ENCODE data around the gene BACH2.
"Not testable (repeated sequence)": the region's sequence is repeated elsewhere in the genome, so short reads cannot be mapped to it uniquely, and the experiment has no call there.

BACH2 gene

DNA sequence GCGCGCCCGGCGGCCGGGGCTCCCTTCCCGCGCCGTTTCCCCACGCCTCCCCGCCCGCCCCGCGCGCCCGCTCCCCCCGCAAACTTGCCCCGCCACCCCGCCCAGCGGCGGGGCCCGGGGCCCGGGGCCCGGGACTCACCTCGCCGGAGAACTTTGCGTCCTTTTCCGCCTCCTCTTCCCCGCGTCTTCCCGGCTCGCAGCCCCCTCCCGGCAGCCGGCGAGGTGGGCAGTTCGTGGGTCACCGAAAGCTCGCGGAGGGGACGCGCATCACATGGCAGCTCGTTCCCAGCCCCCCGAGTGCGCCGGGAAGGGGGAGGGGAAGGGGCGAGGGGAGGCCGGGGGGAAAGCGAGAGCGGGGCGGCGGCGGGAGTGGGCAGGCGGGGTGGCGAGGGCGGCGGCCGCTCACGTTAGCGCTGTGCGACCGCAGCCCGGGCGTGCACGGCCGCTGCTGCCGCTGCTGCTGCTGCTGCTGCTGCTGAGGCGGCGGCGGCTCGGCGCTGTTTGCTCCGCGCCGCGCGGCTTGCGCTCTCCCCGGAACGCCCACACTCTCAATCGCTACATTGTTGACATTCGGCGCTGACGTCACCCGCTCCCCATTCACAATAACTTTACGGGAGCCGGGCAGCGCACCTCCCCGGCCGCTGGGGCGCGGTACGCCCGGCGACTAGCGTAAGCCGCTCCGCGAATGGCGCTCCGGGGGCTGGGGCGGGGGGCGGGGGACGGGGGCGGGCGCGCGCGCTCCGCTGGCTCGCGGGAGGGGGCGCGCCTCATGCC, at the start of gene BACH2:
Gene BACH2 (minus strand): TSS at position 503 of the 774 bp plus-strand sequence. CDS start 287,999 bp downstream, outside the sequence.
- peak; percentile 95 for DNase-seq

DNA sequence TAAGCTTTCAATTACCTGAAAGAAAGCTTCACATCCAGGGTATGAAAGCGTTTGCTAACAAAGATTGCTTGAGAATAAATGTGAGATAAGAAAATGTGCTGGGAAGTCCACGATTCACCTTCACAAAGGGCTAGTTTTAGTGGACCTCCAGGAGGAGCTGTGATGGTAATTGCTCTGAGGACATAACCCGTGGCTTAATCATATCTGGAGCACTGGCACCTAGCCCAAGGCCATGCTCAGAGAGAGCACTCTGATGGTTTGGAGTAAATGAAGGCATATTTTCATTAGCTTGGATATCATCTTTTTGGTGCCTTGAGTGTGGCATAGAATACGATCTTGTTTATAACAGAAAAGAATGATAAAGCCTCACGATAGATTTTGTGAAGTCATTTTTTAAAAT, 46.9 kb upstream of the BACH2 start:
- no peak for DNase-seq

DNA sequence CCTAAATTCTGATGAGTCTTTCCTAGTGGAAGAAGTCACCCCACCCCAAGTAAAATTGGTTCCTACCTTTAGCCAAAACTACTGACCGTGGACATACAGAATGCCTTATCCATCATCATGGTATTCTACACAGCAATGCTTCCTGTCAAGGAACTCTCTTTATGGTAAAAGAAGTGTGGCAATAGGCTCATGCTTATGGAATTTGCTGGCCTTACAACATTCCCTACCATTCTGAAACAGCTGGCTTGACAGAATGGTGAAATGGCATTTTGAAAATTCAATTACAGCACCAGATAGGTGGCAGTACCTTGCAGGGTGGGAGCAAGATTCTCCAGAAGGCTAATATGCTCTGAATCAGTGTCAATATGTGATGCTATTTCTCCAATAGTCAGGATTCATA, 41.8 kb upstream of the BACH2 start:
- no peak for DNase-seq

DNA sequence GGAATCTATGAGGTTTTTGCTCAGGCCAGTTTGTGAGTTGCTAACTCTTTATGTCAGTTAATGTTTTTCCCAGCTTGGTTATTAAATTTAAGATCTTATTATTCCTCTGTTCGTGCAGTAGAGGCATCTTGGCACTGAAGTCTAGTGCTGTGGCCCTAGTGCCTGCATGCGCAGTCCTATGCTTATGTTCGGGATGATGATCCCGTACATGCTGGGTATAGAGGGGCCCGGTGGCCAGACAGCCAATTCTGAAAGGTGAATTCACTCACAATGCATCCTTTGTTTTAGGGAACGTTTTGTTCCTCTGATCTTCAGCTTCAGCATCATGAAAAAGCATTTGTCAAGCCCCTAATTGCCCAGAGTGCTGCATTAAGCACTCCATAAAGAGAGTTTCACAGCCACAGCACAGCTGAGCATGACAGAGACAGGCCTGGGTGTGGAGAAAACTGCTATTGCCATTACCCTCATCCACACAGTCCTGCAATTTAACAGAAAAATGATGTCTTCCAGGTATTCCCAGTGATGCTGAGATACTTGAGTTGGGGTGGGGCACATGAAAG, 39.8 kb upstream of the BACH2 start:
- no peak for DNase-seq

DNA sequence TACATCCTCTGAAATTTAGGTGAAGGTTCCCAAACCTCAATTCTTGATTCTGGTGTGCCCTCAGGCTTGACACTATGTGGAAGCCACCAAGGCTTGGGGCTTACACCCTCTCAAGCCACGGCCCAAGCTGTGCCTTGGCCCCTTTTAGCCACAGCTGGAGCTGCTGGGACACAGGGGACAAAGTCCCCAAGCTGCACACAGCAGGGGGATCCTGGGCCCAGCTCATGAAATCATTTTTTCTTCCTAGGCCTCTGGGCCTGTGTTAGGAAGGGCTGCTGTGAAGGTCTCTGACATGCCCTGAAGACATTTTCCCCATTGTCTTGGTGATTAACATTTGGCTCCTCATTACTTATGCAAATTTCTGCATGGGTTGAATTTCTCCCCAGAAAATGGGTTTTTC, 37.3 kb upstream of the BACH2 start:
- DNase-seq: no peak

DNA sequence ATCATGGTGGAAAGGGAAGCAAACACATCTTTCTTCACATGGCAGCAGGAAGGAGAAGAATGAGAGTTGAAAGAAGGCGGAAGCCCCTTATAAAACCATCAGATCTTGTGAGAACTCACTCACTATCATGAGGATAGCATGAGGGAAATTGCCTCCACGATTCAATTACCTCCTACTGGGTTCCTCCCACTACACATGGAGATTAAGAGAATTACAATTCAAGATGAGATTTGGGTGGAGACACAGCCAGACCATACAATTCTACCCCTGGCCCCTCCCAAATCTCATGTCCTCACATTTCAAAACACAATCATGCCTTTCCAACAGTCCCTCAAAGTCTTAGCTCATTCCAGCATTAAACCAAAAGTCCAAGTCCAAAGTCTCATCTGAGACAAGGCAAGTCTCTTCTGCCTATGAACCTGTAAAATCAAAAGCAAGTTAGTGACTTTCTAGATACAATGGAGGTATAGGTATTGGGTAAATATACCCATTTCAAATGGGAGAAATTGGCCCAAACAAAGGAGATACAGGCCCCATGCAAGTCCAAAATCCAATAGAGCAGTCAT, 36.4 kb upstream of the BACH2 start:
- not testable (repeated sequence) for DNase-seq

DNA sequence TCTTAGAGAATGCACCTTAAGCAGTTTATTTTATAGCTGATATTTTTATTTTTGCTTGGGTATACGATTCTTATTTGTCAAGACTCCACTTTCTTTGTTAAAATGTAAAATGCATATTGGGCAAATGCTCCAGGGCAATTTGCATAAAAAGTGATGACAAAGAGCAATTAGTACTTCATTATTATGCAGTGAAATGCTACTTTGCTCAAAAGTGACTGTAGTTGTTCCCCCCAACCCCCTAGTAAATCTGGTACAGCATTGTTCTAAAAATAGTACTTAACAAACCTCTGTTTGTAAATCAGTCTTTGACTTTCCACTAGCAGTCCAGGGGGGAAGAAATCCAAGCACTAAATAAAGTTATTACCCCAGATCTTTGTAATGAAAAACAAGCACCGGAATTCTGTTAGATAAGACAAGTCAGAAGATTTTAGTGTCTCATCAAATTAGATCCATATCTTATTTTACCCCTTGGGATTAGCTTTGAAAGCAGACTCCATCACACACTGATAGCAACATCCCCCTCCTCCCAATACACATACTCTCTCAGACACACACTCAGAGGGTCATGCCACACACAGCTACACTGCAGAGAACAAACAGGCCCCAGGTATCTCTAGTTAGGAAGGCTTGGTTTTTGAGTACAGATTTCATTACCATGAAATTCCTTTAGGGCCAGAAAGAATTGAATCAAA, 32.9 kb upstream of the BACH2 start:
- DNase-seq: no peak

DNA sequence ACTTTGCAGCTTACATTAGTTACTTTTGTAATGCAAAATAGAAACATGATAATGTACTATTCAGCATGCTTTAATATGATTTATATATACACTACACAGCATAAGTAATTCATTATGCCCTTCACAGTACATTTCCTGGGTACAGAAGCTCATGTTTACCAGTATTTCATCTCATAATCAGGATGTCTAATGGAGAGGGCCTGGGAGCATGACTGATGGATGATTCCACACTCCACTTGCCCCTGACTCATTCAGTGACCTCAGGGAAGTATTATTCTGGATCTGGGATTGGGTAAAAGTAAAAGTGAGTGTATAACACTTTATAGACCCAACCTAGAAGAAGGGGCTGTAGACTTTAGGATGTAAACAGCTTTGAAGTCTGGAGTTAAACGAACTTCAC, 31.4 kb upstream of the BACH2 start:
- DNase-seq: no peak

DNA sequence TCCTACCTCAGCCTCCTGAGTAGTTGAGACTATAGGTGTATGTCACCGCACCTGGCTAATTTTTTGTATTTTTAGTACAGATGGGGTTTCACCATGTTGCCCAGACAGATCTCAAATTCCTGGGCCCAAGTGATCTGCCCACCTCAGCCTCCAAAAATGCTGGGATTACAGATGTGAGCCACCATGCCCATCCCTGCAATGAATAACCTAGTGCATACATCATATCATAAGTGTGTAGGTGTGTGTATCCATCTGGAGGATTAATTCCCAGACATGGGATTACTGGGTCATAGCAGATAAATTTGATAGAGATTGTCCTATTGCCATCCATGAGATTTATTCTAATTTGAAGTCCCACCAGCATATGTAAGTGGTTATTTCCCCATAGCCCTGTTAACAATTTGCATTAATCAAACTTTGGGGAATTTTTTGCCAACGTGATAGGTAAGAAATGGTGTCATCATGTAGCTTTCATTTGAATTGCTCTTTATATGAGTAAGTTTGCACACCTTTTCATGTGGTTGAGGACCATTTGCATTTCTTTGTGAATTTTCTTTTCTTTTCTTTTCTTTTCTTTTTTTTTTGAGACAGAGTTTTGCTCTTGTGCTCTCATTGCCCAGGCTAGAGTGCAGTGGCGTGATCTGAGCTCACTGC, 29.9 kb upstream of the BACH2 start:
- DNase-seq: peak; percentile 37

DNA sequence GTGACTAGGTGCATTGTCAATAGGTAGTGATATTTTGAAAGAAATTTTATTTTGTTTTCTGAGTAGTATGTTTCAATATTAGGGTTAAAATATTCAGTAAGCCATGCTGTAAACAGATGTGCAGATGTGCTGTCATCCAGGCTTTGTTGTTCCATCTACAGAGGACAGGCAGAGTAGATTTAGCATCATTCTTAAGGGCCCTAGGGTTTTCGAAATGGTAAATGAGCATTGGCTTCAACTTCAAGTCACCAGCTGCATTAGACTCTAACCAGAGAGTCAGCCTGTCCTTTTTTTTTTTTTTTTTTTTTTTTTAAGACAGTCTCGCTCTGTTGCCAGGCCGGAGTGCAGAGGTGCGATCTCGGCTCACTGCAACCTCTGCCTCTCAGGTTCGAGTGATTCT, 27.1 kb upstream of the BACH2 start:
- DNase-seq: no peak

DNA sequence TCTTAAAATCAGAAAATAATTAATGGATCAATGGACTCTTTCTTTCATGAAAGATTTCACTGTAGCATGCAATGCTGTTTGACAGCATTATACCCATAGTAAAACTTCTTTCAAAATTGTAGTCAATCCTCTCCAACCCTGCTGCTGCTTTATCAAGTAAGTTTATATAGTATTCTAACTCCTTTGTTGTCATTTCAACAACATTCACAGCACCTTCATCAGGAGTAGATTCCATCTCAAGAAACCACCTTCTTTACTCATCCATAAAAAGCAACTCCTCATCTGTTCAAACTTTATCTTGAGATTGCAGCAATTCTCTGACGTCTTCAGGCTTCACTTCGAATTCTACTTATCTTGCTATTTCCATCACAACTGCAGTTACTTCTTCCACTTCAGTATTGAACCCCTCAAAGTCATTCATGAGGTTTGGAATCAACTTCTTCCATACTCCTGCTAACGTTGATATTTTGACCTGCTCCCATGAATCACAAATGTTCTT, 26.4 kb upstream of the BACH2 start:
- DNase-seq: no peak

DNA sequence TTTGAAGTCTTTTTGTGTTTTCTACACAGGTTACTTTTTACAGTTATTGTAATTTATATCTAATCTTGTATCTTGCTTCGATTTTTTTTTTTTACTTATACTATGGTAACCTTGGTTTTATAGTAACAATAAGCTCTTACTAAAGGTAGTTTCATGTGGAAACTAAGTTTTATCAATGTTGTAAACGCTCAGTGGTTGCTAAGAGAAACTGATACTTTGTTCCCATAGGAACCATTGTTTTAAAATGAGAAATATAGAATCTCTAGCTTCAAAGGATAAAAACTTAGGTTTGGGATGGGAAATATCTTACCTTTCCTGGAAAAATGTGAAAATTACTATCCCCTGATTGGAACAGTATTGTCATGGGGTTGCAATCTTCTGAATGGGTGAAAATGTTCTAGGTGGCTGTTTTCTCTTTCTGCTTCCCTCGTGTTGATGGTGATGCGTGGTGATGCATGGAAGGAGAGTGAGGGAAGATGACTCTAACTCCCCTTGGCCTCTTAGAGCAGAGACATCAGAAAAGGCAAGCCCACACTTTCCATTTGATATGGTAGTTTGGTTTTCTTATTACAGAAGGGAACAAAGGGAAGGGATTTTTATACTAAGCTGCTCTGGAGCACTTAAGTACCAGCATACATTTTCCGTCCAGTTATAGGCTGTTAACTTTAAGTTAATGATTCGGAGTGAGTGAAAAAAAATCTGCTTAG, 23.5 kb upstream of the BACH2 start:
- peak; percentile 38 for DNase-seq

DNA sequence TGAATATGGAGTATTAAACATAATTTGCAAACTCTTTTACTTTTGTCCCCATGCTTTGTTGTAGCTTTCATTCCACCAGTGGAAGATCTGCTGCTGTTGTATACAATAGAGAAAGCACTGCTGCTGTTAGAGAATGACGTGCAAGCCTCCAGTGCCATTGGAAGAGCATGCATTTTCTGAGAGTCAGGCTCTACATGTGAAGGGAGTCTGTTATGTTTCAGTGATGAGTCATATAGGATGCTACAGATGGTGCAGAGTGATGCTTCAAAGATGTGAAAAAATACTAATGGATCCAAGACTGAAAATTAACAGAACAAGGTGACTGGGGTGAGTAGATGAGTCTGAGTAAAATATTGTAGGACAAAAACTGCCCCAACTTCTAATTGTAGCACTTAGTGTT, 22.4 kb upstream of the BACH2 start:
- no peak for DNase-seq

DNA sequence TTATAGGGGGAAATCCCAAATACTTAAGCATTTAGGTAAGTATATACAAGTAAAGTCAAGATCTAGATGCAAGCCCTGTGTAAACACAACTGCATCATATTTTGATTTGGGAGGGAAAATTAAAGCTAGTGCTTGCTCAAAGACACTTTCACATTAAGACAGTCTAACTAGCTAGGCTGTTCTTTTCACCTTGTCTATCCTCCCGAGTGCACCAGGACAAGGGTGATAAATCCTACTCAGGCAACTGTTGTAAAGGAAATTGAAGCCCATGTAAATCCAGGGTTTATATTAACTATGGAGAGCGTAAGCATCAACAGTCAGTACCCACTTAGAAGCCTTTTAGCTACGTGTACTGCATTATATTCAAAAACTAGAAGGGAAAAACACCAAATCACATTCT, 19.3 kb upstream of the BACH2 start:
- no peak for DNase-seq

DNA sequence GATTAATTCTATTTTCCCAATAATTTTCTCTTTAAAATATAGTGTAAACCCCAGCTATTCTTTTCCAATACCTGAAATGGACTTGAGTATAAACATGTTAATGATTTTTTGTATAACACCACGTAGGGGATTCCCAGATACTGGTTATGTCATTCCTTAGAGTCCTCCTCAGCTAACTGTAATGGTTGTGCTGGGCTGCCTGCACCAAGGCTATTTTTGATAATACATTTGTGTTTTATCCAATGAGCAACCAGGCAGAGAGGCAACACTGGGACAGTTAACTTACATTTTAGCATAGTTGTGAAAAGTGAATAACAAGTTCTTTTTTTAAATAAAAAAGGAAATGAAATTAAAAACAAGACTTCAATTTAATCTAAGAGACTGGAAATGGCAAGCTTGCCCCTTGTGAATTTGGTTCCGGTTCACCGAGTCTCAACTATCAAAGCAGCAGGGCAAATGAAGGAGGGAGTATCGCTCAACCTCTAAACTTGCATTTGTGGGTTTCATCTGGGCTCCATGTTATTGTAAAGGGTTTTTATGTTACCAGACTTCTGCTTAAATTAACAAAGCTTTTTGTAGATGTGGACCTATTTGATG, 18.8 kb upstream of the BACH2 start:
- DNase-seq: no peak

DNA sequence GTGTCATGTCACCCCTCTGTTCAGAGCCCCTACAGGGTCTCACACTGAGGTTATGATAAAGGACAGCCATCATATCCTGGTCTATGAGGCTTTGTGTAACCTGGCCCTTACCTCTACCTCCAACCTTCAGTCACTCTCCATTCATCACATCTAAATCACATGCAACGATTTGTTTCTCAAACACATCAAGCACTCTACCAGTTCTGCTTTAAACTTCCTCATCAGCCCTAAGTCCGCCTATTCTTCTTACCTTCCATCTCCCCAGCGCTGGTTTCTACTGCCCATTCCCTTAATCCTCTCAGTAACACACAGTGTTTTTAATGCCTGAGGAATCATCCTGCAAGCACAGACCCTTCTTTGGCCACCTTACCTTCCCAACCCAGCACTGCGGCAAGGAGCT, 17.9 kb upstream of the BACH2 start:
- DNase-seq: no peak

DNA sequence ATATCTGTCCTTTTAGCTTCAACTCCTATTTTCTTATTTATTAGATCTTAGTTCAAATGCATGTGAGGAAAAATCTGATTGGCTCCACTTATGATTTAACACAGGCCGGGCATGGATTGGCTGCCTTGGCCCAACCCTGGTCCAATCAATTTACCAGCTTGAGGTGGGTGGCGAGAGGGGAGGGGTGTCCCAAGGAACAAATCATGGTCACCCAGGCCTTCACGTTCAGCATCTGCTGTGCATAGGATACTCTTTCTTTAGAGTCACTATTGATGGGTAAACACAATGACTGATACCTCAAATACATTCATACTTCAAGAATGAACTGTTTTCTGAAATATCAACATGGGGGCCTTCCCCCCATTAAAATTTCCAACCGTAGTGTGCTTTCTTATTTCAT, 14.9 kb upstream of the BACH2 start:
- no peak for DNase-seq

DNA sequence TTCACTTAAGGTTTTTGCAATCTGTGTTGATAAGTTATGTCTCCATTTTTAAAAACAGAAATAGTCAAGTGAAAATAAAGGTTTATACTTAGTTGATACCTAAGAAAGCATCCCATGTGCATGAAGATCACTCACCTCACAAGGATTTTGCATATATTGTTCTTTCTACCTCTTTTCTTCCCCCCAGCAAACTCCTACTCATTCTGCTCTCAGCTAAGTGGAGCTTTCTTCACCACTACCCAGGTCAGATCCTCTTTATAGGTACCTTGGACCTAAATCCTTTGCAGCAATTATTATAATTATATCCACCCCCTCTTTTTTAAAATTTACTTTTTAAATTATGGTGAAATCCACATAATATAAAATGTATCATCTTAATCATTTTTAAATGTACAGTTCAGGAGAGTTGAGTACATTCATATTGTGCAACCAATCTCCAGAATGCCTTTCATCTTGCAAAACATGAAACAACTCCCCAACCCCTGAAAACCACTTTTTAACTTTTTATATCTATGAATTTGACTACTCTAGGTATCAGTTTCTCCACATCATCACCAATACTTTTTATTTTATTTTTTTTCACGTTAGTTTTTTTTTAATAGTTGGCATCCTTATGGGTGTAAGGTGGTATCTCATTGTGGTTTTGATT, 9.3 kb upstream of the BACH2 start:
- no peak for DNase-seq

DNA sequence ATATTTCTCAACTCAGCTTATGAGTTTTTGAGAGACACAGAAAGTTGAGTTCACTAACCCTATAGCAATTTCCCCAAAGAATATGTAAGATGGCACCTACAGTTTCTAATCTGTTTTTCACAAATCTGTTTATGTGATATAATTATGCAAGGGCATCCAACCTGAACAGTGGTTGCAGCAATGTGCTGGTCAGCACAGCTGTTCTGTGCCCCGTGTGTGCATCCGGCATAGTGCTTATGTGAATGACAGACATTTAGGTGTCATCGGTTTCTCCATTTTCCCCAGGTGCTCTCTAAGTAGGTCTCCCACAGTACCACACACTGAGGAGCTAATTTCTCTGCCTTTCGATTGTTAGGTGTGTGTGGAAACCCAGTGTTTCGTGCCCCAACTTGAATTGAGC, 7.7 kb upstream of the BACH2 start:
- DNase-seq: no peak

DNA sequence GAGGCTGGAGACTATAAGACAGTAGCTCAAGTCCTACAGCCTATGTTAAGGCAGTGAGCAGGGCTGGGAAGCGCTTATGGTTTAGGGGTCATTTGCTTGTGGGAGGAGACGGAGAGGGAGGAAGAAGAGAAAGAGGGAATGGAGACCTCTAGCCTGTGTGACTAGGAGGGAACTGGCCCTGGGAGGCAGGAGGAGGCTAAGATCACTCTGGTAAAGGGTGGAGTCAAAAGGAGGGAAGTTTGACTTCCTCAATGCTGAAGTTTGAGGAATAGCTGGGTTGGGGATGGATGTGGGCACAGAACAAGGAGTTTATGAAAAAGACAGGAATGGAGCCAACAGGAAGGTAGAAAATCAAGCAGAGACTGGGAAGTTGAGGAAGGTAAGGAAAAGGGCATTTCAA, 6.4 kb upstream of the BACH2 start:
- DNase-seq: no peak

DNA sequence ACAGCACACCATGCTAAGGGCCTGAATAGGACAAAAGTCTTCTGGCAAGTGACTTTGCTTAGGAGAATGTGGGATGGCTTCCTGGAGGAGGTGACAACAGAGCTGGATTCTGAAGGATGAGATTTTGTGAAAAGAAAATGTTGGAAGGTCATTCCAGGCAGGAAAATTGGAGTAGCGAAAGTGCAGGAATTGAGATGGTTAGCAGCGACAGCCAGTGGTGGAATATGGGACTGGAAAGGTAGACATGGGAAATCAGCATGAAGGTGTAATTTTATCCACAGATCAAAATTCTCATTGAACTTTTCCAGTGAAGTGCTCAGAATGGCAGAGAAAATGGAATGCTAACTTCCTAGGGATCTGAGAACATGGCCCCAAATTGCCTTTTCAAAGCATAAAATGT, 5.7 kb upstream of the BACH2 start:
- DNase-seq: no peak

DNA sequence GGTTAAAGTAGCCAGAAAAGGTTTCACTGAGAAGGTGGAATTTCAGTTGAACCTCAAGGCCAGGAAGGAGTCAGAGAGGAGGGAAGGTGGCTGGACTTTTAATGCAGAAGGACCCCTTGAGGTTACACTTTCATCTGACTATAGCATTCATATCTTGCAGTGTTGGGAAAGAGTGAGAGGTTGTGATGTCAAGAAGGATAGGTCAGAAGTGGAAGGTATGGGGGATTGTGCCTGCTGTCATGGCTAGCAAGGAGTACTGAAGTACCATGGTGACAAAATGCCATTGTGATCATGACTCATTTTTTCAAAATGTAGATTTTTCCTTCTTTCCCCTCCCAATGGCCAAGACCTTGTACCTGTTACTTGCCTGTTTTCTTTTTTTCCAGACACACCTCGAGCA, 5.2 kb upstream of the BACH2 start:
- DNase-seq: no peak

Measured in activated naive CD4-positive, alpha-beta T cell treated with anti-CD3 and anti-CD28 coated beads, Interleukin-2, amount 50 U/mL, for 16 hours (primary cell).